B cell (primary cell): ENCODE results near the gene ENDOV. TPM values are rescaled to one million over a fixed set of nuclear protein-coding genes. Genes with fewer than 3 reads are reported as not detected.

Source experiments
- ATAC-seq: fragments of 200-7000 bp; cut with Tn5 transposase; one replicate; pipeline ENCODE4 v1.10.0; 2021; ENCODE audit warnings: low read depth, mild to moderate bottlenecking, moderate number of reproducible peaks, moderate library complexity
- CTCF ChIA-PET: fragments of 350-600 bp; sonication (Branson Sonifier 250); formaldehyde crosslinking; loops from one replicate; lab custom pipeline; 2021; ENCODE audit warnings: antibody characterized with exemption, inconsistent platforms; lab: Charles Lee
- POLR2A ChIA-PET: fragments of 350-600 bp; sonication (Branson Sonifier 250); formaldehyde crosslinking; loops from one replicate; lab custom pipeline; 2021; ENCODE audit warnings: antibody characterized with exemption; lab: Charles Lee
- DNase-seq: peaks from one replicate; pipeline ENCODE4 v3.0.0; 2013
- H2AFZ ChIP-seq: 2 replicates; pipeline ENCODE4 v1.6.1; 2012; ENCODE audit warnings: mild to moderate bottlenecking, low read depth, low read length; ENCODE audit not compliant: insufficient read depth, poor library complexity, severe bottlenecking
- H3K27ac ChIP-seq, 2 donors: 1 replicate in 1 of 2; 2 replicates in 1 of 2; pipeline ENCODE4 v1.5.1; 2012 to 2013; ENCODE audit warnings: low read length in 2 of 2, mild to moderate bottlenecking in 2 of 2, moderate library complexity in 1 of 2
- H3K27me3 ChIP-seq, 4 experiments: fragments of 200-600 bp in 1 of 4; sonication (generic) in 1 of 4; replicated peaks in 1 of 4; 1 replicate in 2 of 4; 2 replicates in 2 of 4; pipeline versions ENCODE4 v1.6.1 to v1.7.0; 2013 to 2016; ENCODE audit warnings: low read length in 3 of 4, mild to moderate bottlenecking in 2 of 4, mixed read lengths in 1 of 4, moderate library complexity in 1 of 4; ENCODE audit not compliant: insufficient read depth in 4 of 4, control insufficient read depth in 3 of 4; ENCODE audit errors: control extremely low read depth in 1 of 4
- H3K36me3 ChIP-seq, 2 experiments: replicated peaks in 1 of 2; 1 replicate in 1 of 2; 2 replicates in 1 of 2; pipeline versions ENCODE4 v1.6.1 to v1.7.1; 2013; ENCODE audit warnings: low read length in 1 of 2; ENCODE audit not compliant: insufficient read depth in 2 of 2, control insufficient read depth in 1 of 2; ENCODE audit errors: control extremely low read depth in 1 of 2, extremely low read depth in 1 of 2
- H3K4me1 ChIP-seq, 2 donors: fragments of 200-600 bp in 1 of 2; sonication (generic) in 1 of 2; 1 replicate in 1 of 2; 2 replicates in 1 of 2; pipeline versions ENCODE4 v1.5.1 to v1.6.1; 2013 to 2017; ENCODE audit warnings: low read length in 2 of 2; ENCODE audit not compliant: control insufficient read depth in 2 of 2, insufficient read depth in 2 of 2
- H3K4me2 ChIP-seq: replicated peaks from 2 replicates; pipeline ENCODE3; 2012; ENCODE audit warnings: mild to moderate bottlenecking, low read depth, low read length; ENCODE audit not compliant: poor library complexity, severe bottlenecking
- H3K4me3 ChIP-seq, 5 experiments: fragments of 200-600 bp in 1 of 5; sonication (generic) in 1 of 5; 1 replicate in 3 of 5; 2 replicates in 2 of 5; pipeline versions ENCODE4 v1.5.1 to v1.7.0; 2011 to 2016; ENCODE audit warnings: low read length in 4 of 5, mild to moderate bottlenecking in 4 of 5, low read depth in 2 of 5, control low read depth in 1 of 5, moderate library complexity in 1 of 5; ENCODE audit not compliant: insufficient read depth in 1 of 5; ENCODE audit errors: control extremely low read depth in 1 of 5, extremely low read depth in 1 of 5
- H3K79me2 ChIP-seq: fragments of 200-600 bp; sonication (generic); one replicate; pipeline ENCODE4 v1.6.0; 2016; ENCODE audit warnings: low read length; ENCODE audit not compliant: control insufficient read depth, insufficient read depth
- H3K9ac ChIP-seq: fragments of 200-600 bp; sonication (generic); 2 replicates; pipeline ENCODE4 v1.6.1; 2017; ENCODE audit warnings: mild to moderate bottlenecking, low read length, moderate library complexity
- H3K9me3 ChIP-seq, 3 donors: one replicate each; pipeline versions ENCODE4 v1.6.1 to v1.7.1; 2013; ENCODE audit warnings: low read length in 2 of 3; ENCODE audit not compliant: control insufficient read depth in 2 of 3, insufficient read depth in 1 of 3; ENCODE audit errors: control extremely low read depth in 1 of 3
- H4K20me1 ChIP-seq: 2 replicates; pipeline ENCODE4 v1.6.0; 2012; ENCODE audit warnings: mild to moderate bottlenecking, low read length; ENCODE audit not compliant: insufficient read depth, control insufficient read depth, poor library complexity, severe bottlenecking
- H3K27ac Mint-ChIP-seq: one replicate; pipeline ENCODE4 v1.8.0; 2021; ENCODE audit warnings: mixed read lengths
- H3K27me3 Mint-ChIP-seq: one replicate; pipeline ENCODE4 v1.8.0; 2021; ENCODE audit warnings: mixed read lengths
- H3K4me1 Mint-ChIP-seq: one replicate; pipeline ENCODE4 v1.8.0; 2021; ENCODE audit warnings: mixed read lengths
- H3K4me3 Mint-ChIP-seq: one replicate; pipeline ENCODE4 v1.8.0; 2021; ENCODE audit warnings: mixed read lengths
- H3K9me3 Mint-ChIP-seq: one replicate; pipeline ENCODE4 v1.8.0; 2022; ENCODE audit warnings: mixed read lengths; ENCODE audit not compliant: insufficient read depth
- EZH2 ChIP-seq: IDR thresholded peaks from 2 replicates; pipeline ENCODE4 v1.6.1; 2012; ENCODE audit warnings: borderline replicate concordance, low read depth, mild to moderate bottlenecking, moderate library complexity, low read length; ENCODE audit not compliant: insufficient read depth, poor library complexity, severe bottlenecking
- WGBS: methylation state at CpG from one replicate; pipeline ENCODE4 v1.1.5; 2013; ENCODE audit warnings: missing lambda C conversion rate; ENCODE audit not compliant: insufficient coverage; 5-methylcytosine and 5-hydroxymethylcytosine counted together
- intact Hi-C: fragments of 100-400 bp; cut with micrococcal nuclease; formaldehyde crosslinking; loops from one replicate; pipeline ENCODE4 v1.10.0; 2022
- polyA plus RNA-seq: library from polyadenylated mRNA; depleted of rRNA; stranded (reverse); fragments of >200 nt; gene quantifications from 2 replicates; pipeline ENCODE4 v1.2.3, GENCODE V29; 2012
- total RNA-seq, 2 donors: library from RNA; stranded (reverse); fragments of 120-200 nt in 1 of 2; gene quantifications; 1 replicate in 1 of 2; 2 replicates in 1 of 2; pipeline versions ENCODE4 v1.2.3 to v1.2.4, GENCODE V29; 2013 to 2022
- TF ChIP-seq, protein P1 (sequence below): fragments of 200-600 bp; IDR thresholded peaks from one replicate; pipeline ENCODE4 v1.8.0; 2022; ENCODE audit warnings: antibody characterized with exemption, mild to moderate bottlenecking

The ENDOV gene
- total and polyA plus RNA-seq, 2 donors (not counting 1 experiment from before 2014, with no cell fraction given) = 25.3 to 49.5 TPM

DNA sequence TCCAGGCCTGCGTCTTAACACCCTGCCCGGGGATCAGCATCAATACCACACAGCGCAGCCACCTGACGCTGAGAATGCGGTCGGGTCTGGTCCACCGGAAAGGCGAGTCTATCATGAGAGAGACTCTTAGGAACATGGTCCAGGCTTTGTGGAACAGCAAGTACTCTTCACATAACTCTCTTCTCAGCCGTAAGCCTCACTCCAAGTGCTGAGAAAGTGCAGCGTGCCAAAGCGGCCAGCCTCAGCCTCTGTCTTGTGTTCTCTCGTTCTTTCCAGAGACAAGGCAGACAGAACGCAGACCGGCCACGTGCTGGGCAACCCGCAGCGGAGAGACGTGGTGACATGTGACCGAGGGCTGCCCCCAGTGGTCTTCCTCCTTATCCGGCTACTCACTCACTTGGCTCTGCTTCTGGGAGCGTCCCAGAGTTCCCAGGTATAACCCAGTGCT lies 34.4 kb upstream of the ENDOV start:
- Histone ChIP-seq H3K79me2 (no peaks in the 10 kb centered on the region), H3K4me1 (no peaks in the 10 kb centered on the region), H3K27me3 (no peaks in the 10 kb centered on the region), H4K20me1 (no peaks in the 10 kb centered on the region), H3K9ac (no peak overlapping the region), H3K4me2 (no peak overlapping the region), H3K4me3 (no peak overlapping the region), H2AFZ (no peak overlapping the region), H3K9me3 (no peaks in the 10 kb centered on the region), H3K27ac (no peak overlapping the region), H3K36me3 (peaks cover 5 to 96% of the 10 kb centered on the region in 2 experiments)
- Mint-ChIP-seq H3K4me1 (no peaks in the 10 kb centered on the region), H3K9me3 (no peaks in the 10 kb centered on the region), H3K27me3 (no peaks in the 10 kb centered on the region), H3K4me3 (no peak overlapping the region), H3K27ac (no peak overlapping the region)
- DNase-seq (no peak), ATAC-seq (no peak)
- TF ChIP-seq EZH2 = no peak
- TF ChIP-seq, protein P1, sequence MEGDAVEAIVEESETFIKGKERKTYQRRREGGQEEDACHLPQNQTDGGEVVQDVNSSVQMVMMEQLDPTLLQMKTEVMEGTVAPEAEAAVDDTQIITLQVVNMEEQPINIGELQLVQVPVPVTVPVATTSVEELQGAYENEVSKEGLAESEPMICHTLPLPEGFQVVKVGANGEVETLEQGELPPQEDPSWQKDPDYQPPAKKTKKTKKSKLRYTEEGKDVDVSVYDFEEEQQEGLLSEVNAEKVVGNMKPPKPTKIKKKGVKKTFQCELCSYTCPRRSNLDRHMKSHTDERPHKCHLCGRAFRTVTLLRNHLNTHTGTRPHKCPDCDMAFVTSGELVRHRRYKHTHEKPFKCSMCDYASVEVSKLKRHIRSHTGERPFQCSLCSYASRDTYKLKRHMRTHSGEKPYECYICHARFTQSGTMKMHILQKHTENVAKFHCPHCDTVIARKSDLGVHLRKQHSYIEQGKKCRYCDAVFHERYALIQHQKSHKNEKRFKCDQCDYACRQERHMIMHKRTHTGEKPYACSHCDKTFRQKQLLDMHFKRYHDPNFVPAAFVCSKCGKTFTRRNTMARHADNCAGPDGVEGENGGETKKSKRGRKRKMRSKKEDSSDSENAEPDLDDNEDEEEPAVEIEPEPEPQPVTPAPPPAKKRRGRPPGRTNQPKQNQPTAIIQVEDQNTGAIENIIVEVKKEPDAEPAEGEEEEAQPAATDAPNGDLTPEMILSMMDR = no peak
- ChIA-PET POLR2A (no interaction called here), CTCF (no interaction called here)
- intact Hi-C loops = no loop called here
- 94% methylated on average over 21 of the region's 21 CpGs for WGBS

DNA sequence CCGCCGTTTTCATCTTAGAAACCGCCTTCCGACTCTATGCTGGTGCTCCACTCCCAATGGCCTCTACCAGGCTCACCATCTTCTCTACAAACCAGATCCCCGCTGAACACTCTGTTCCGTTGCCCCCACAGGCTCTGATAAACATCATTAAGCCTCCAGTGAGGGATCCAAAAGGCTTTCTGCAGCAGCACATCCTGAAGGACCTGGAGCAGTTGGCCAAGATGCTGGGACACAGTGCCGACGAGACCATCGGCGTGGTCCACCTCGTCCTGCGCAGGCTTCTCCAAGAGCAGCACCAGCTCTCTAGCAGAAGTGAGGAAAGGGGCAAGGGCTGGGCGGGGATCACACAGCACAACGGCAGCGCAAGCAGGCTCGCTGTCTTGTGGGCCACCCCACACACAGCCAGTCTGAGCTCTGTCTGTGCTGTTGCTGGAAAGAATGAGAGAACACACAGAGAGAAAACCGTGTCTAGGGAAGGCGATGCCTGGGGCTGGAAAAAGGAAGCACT lies 33.5 kb upstream of the ENDOV start:
- Mint-ChIP-seq H3K9me3 (no peaks in the 10 kb centered on the region), H3K27ac (no peak overlapping the region), H3K27me3 (no peaks in the 10 kb centered on the region), H3K4me3 (no peak overlapping the region), H3K4me1 (no peaks in the 10 kb centered on the region)
- Histone ChIP-seq H3K4me2 (no peak overlapping the region), H3K4me3 (no peak overlapping the region), H3K4me1 (no peaks in the 10 kb centered on the region), H2AFZ (no peak overlapping the region), H3K27ac (no peak overlapping the region), H3K9me3 (no peaks in the 10 kb centered on the region), H4K20me1 (no peaks in the 10 kb centered on the region), H3K9ac (no peak overlapping the region), H3K36me3 (peaks cover 2 to 95% of the 10 kb centered on the region in 2 experiments), H3K79me2 (no peaks in the 10 kb centered on the region), H3K27me3 (no peaks in the 10 kb centered on the region)
- TF ChIP-seq EZH2 = no peak
- TF ChIP-seq, protein P1 = no peak
- ChIA-PET POLR2A (no interaction called here), CTCF (no interaction called here)
- ATAC-seq (no peak), DNase-seq (no peak)
- 97% methylated on average over 18 of the region's 18 CpGs for WGBS
- intact Hi-C loops = no loop called here
